GM18873 (cell line): ENCODE data around the gene IFT88.
"Not testable (repeated sequence)": the region's sequence is repeated elsewhere in the genome, so short reads cannot be mapped to it uniquely, and the experiment has no call there.

Source experiments
- ATAC-seq: cut with Tn5 transposase; IDR thresholded peaks from one replicate; pipeline ENCODE4 v1.9.1; 2021; ENCODE audit warnings: mild to moderate bottlenecking, moderate library complexity, moderate number of reproducible peaks; ENCODE audit not compliant: unreplicated experiment, low FRiP score

IFT88 gene

DNA sequence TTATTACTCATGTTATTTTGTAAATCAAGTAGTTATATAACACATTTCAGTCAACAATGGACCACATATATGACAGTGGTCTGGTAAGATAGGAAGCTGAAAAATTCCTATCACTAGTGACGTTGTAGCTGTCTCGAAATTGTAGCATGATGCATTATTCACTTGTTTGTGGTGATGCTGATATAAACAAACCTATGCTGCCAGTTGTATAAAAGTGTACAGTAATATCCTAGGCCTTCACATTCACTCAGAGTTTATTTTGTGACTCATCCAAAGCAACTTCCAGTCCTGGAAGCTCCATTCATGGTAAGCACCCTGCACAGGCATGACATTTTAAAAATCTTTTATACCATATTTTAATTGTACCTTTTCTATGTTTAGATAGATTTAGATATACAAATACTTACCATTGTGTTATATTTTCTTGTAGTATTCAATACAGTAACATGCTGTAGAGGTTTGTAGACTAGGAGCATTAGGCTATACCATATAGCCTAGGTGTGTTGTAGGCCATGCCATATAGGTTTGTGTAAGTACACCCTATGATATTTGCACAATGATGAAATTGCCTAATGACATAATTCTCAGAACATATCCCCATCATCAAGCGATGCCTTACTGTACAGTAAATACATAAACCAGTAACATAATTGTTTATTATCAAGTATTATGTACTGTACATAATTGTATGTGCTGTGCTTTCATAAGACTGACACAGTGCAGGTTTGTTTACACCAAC, 49.3 kb downstream of the IFT88 start:
- no peak for ATAC-seq

DNA sequence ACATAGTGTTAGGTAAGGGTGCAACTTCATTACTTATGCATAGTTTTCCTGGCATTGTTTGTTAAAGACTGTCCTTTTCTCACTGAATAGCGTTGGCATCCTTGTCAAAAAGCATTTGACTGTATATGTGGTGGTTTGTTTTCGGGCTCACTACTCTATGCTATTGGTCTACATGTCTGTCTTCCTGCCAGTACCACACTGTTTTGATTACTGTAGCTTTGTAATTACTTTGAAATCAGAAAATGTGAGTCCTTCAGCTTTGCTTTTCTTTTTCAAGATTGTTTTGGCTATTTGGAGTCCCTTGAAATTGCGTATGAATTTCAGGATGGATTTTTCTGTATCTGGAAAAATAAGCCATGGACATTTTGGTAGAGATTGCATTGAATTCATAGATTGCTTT, 56.0 kb downstream of the IFT88 start:
- ATAC-seq, result no peak

DNA sequence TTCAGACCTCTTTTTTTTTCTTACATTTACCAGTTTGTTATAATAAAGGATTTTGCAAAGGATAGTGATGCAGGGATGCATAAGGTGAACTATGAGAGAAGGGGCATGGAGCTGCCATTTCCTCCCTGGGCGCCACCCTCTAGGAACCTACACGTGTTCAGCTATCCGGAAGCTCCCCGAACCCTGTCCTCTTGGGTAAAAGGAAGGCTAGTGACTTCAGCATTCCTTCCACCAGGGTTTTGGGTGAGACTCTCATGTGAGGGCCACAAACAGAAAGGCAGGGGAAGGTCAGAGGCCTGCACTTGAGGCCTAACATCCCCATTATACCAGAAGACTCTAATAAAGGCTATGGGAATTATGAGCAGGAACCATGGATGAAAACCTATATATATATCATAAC, 57.3 kb downstream of the IFT88 start:
- ATAC-seq, result no peak

DNA sequence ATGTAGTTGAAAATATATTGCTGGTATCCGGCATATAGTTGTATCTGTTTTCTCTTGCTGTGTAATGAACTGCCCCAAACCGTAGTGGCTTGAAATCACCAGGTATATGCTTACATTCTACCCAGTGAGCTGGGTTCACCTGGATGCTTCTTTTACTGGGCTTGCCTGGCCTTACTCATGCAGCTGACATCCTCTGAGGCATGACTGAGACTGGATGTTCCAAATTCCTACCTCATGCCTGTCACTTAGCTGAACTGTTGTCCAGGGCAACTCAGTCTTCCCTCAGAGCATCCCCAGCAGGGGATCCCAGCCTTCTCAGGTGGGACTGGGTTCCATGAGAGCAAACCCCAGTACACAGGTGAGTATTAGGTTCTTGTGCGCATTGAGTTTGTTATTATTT, 66.8 kb downstream of the IFT88 start:
- no peak for ATAC-seq

DNA sequence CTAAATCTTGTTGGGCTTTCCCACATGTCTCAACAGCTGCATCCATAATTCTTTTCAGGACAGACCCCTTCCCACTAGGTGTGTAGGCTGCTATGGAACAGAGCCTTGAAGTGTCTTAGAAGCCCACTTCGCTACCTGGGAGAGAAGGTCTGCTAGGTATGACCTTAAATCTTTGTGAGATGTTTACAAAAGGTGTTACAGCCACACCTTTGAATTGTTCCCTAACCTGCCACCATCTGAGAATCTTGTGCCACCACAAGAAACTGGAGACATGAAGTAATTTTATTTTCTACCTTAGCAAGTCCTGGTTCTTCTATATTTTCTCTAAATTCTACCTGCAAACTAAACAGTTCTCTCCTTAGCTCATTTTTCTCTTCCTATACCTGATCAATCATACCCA, 69.1 kb downstream of the IFT88 start:
- no peak for ATAC-seq

DNA sequence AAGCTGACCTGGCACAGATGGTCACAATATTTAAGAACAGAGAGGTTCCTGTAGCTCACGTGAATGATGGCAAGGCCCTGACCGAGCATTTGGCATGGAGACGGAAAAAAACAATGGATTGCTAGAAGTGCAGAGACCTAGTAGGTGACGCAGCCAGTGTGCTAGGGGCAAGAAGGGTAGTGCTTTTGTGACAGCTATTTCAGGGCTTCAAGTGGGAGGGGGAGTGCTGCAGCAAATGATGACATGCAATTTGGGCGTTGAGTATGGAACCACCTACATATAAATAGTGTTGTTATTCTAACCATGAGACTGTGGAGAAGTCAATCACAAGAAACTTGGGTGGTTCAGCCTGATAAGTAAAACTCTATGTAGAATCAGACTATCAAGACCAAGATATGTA, 70.9 kb downstream of the IFT88 start:
- ATAC-seq, result no peak

DNA sequence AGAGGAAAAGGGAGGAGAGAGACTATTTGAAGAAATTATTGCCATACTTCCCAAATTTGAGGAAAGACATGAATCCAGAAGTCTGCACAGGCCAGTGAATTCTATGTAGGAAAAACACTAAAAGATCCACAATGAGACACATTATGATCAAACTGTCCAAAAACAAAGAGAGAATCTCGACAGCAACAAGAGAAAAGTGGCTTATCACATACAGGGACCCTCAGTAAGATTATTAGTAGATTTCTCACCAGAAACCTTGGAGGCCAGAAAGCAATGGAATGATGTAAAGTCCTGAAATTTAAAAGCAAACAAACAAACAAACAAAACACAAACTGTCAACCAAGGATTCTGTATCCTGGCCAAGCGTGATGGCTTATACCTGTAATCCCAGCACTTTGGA, 80.8 kb downstream of the IFT88 start:
- ATAC-seq, result no peak

DNA sequence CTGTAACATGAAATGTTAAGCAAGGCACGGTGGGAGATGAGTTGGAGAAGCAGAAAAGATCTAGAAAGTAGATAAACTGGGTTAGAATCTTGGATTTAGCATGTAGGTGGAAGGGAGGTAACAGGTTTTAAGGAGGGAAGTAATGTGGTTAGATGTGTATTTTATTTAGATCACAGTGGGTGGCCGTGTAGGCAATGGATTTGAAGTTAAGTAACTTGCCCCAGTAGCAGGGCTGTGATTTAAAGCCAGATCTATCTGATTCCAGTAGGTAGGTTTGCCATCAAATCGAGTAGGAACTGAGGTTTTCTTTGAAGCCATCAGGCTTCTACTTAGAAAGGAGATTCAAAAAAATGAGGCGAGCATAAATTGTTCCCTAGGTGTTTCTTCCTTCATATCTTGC, 86.0 kb downstream of the IFT88 start:
- no peak for ATAC-seq

DNA sequence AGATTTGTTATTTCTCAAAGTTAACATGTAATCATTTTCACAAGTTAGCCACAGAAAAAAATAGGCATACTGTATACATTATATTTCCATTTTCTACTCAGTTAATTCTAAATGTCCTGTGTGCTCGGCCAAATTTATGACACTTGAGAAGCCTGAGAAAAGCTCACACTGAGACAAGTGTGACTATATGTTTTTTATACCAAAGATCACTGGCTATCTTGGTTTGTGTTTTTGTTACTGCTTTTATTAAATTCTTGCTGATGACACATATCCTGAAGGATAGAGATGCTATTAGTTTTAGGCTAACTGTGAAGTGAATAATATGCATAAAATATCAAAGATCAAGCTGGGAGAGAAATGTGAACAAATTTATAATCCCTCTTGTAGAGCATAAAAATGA, 87.2 kb downstream of the IFT88 start:
- ATAC-seq, result no peak

DNA sequence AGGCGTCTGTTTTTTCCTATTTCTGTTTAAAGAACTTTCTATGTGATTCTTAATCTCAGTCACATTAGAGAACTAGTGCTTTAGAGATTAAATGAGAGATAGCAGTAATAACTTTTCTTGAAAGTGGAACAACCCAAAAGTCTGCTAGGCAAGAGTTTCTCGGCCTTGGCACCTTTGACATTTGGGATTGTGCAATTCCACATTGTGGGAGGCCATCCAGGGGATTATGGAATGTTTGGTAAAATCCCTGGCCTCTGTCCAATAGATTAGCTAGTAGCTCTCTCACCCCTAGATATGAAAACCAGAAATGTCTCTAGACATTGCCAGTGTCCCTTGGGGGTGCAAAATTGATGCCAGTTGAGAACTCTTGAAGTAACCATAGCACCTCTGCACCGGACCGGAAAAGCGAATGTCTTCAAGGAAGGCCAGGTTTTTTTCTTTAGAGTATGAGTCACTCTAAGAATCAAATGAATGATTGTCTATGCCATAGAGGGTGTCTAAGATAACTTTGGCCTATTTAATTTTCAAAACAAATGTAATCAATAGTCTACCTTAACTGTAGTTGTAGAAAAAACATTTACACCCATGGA, 91.6 kb downstream of the IFT88 start:
- ATAC-seq, result no peak

DNA sequence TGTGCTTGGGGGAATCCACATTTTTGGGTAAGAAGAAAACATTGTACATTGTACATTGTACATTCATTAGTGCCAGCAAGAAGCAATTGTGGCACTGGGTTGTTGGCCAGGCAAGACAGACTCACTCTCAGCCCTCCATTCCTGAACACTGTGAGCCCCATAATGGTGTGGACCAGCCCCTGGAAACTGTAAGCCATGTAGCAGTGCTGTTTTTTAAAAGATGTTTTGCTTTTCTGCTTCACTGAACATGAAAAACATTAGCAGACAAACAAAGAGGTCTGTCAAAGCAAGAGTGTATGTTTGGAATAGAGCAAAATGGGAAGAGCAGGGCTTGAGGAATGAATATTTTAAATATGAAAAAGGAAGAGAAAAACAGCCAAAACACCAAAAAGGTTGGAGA, 97.4 kb downstream of the IFT88 start:
- no peak for ATAC-seq

DNA sequence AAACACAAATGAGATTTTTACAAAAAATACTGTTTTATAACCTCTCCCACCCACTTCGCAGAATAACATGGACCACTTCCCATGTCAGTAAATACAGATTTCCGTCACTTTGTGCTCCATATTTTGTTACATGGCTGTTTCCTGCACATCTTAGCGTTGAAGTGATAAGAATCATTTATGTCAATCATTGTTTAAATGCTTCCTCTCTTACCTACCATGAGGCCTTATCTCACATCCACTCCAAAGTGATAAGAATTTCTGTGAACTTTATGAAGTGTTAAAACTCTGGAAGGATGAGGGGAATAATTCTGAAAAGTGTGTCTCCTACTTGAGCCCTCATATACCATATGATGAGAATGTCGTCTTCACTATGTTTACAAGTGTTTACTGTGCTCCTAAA, 100.0 kb downstream of the IFT88 start:
- no peak for ATAC-seq

DNA sequence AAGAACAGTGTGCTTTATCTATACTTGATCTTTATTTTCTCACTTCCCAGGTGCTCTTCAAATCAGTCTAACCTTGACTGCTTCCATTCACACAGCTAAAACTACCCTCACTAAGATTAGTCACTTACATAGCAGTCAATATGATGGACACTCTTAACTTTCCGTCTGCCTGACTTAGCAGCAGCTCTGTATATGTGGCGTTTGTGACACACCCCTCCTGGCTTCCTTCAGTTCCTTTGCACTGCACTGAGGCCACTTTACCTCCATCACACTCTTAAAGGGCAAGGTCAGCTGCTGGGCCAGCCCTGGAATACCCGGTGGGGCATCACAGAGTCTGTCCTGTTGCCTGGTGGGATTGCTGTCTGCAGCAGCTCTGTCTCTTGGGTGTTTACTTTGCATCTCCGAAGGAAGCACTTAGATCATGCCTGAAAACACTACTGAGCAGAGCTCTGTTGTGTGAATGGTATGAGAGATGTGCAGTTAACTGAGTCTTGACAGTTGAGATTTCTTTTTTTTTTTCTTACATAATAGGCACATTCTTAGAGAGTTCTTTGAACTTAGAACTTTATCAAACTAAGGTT, 101.0 kb downstream of the IFT88 start:
- no peak for ATAC-seq

DNA sequence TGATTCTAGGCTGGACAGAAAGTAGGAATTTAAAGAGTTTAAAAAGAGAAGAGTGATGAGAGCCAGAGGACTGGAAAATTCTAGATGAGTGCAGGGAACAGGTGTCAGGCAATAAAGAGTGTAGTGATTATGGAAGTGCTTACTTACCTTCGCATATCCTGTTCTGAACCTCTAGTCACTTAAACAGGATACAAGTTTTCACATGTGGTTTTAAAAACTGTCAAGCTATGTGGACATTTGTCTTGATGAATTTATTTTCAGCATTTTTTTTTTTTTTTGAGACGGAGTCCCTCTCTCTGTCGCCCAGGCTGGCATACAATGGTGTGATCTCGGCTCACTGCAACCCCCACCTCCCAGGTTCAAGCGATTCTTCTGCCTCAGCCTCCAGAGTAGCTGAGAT, 102.2 kb downstream of the IFT88 start:
- ATAC-seq, result no peak

DNA sequence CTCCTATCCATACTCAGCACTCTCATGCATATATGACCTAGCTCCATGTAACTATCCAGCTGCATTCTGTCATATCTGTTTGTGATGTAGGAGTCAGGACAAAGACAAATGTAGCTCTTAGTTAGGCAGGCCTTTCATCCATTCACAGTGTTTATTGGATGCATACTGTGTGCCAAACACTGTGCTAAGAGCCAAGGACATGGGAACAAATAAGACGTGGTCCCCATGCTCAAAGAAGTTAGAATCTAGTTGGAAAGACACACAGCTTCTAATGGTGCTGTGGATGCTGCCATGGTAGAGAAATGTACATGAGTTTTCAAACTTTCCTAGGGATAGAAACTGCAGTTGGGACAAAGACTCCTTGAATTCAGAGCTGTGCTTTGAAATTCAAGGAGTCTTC, 104.8 kb downstream of the IFT88 start:
- ATAC-seq, result no peak

DNA sequence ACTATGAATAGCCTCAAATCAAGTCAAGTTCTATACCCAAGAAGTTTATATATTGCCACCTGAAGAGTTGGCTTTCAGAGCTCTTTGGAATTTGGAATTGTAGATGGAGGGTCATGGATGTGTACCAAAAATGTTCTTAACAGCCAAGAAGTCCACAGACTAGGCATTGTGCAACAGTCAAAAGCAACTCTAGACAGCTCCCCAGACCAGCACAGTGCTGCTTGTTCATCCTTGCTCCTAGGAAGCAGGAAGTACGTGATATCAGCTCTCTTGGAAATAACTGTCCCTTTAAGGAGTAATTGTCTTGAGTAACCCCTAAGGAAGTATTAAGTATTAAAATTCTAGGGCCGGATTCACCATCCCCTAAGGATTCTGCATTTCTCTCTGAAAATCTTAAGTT, 105.8 kb downstream of the IFT88 start:
- no peak for ATAC-seq

DNA sequence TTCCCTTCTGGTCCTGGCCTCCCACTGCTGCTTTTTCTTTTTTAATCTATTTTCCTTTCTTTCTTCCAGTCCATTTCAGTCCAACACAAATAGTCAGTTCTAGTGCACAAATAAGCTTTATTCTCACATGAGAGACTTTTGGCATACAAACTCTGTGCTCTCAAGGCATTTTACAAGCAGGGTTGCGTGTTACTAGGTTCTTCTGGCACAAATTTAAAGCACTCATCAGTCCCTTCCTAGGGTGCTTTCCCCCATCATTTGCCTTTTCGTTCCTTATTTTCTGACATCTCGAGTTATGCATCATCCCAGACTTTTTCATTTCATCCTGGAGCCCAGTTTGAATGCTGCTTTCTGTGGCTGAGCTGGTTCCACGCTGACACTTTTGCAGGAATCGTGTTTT, 106.8 kb downstream of the IFT88 start:
- ATAC-seq, result no peak

DNA sequence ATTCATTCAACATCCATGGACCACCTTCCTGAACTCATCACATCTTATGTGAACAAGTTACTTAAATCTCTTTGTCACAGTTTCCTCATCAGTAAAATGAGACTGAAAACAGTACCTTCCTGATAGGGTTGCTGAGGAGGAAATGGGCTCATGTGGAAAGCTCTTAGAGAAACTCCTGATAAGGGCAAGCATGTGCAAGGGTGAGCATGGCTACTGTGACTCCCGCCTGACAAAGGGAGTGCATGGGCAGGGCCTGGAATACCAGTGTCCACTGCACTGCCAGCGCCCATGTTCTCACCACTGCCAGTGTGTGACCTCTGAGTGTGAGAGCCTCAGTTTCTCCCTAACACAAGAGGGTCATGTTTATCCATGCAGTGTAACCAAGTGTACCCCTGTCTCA, 109.3 kb downstream of the IFT88 start:
- no peak for ATAC-seq

DNA sequence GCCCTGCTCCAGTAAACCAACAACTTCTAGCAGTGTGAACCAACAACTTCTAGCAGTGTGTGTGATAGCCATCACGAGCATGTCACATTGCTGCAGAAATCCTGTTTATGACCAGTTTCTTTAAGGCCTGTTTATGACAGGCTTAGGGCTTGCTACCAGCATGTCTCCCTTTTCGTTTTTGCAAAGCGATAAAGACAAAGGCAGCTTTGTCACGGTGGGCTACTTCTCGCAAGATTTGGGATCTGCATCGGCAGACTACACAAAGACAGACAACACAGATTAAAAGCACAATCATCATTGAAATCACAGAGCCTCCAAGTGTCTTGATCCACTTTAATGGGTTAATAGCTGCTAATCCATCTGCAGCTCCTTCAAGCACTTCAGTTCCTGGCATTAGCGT, 111.6 kb downstream of the IFT88 start:
- not testable (repeated sequence) for ATAC-seq

DNA sequence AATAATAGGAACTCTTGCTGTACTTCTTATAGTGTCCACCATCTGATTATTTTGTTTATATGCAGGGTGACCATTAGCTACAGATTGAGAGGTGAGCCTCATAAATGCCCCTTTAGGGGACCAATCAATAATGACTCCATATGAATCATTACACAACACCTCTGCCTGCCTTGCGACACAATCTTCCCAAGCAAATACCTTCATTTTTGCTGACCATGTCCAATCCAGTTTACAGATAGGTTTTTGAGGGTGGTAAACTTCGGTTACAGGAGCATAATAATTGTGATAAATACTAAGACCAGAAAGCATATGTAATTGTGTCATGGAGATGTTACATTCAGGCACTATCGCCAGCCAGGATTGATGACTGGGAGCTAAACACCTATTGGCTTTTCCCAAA, 112.9 kb downstream of the IFT88 start:
- no peak for ATAC-seq

DNA sequence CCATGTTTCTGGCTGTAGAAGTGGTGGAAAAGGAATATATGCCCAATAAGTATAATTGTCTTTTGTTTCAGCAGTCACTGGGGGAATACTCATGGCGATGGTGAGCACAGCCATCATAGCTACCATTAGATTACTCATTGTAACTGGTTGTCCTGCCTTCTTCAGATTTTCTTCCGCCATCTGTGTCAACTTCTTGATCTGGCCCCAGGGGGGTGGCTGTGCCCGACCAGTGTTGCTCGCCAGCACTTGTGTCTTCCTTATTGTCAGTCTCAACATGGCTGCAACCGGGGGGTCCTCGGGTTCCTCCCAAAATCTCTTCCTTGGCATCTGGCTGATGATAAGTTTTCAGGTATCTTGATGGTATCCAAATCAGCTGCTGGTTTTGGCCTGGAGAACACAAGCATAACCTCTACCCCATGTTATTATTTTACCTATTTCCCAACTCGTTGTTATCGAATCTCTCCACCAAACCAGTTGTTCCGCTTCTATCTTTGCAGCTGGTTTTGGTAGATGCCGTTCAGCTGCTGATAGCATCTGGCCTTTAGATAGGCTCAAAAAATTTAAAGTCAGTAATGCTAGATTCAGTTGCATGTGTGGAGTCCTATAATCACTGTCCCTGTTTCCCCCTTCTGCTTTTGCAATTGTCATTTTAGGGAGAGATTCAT, 113.6 kb downstream of the IFT88 start:
- ATAC-seq, result no peak

DNA sequence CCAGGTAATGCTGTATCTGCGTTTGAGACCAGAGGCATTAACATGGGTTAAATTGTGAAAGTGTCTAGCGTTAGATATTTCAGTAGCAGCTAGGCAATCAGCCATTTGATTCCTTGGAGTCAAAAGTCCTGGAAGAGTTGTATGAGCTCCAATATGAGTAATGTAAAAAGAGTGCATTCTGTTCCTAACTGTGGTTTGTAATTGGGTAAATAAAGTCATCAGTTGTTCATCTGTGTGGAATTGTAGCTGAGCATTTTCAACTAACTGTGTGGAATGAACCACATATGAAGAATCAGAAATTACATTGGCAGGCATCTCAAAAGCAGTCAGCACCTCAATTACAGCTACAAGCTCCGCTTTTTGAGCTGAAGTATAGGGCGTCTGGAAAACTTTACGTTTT, 114.5 kb downstream of the IFT88 start:
- not testable (repeated sequence) for ATAC-seq
